Measurements from ENCODE around the gene DBT.

DBT gene

GRCh38 chr1:100187912-100188311 is 61.7 kb downstream of the DBT start:
- no peak for DNase-seq

- no peak for DNase-seq
Measured at GRCh38 chr1:100184536-100184935, 65.1 kb downstream of the DBT start.

GRCh38 chr1:100183370-100183769 is 66.3 kb downstream of the DBT start:
- no peak for DNase-seq

- DNase-seq: no peak
Measured at GRCh38 chr1:100178091-100178490, 71.5 kb downstream of the DBT start, which contains the start of gene LRRC39. Gene LRRC39 (minus strand): TSS chr1:100178256. CDS start chr1:100168516, 9,740 bp downstream.

- DNase-seq: no peak
Measured at GRCh38 chr1:100177295-100178041, 72.2 kb downstream of the DBT start.

- no peak for DNase-seq
Measured at GRCh38 chr1:100168051-100168450, 81.6 kb downstream of the DBT start.

- no peak for DNase-seq
Measured at GRCh38 chr1:100164702-100165101, 84.9 kb downstream of the DBT start.

- no peak for DNase-seq
Measured at GRCh38 chr1:100164216-100164615, 85.4 kb downstream of the DBT start.

- no peak for DNase-seq
Measured at GRCh38 chr1:100162881-100163280, 86.8 kb downstream of the DBT start.

- no peak for DNase-seq
Measured at GRCh38 chr1:100152271-100152670, 97.4 kb downstream of the DBT start.

- no peak for DNase-seq
Measured at GRCh38 chr1:100151679-100152078, 98.0 kb downstream of the DBT start.

- DNase-seq: no peak
Measured at GRCh38 chr1:100147875-100148274, 101.8 kb downstream of the DBT start.

GRCh38 chr1:100146958-100147357 is 102.7 kb downstream of the DBT start:
- no peak for DNase-seq

GRCh38 chr1:100145116-100145515 is 104.5 kb downstream of the DBT start:
- no peak for DNase-seq

- no peak for DNase-seq
Measured at GRCh38 chr1:100142343-100142742, 107.3 kb downstream of the DBT start.

GRCh38 chr1:100141192-100141591 is 108.4 kb downstream of the DBT start:
- DNase-seq: no peak

GRCh38 chr1:100137602-100138001 is 112.0 kb downstream of the DBT start:
- DNase-seq: no peak
